Measurements from ENCODE around the gene PRKCH. TPM values are rescaled to one million over a fixed set of nuclear protein-coding genes. Genes with fewer than 3 reads are reported as not detected.

The PRKCH gene
- total RNA-seq, 1 experiment from 2014 or later: 170 TPM

- Histone ChIP-seq H4K20me1 (ENCODE audit: low read length) (no peaks in the 10 kb centered on the region), H3K4me2 (ENCODE audit: low read length) (no peak overlapping the region), H3K36me3 (ENCODE audit: low read depth, low read length) (0 out of 2 replicates have a peak, but pooled peaks cover 4% of the 10 kb centered on the region), H3K9me3 (ENCODE audit: low read length) (no peaks in the 10 kb centered on the region), H3K79me2 (ENCODE audit: low read length) (no peaks in the 10 kb centered on the region), H3K4me3 (ENCODE audit: low read length) (no peak overlapping the region), H3K9ac (ENCODE audit: low read length) (no peak overlapping the region), H3F3A (ENCODE audit: low read length, unreplicated experiment) (no peaks in the 10 kb centered on the region), H3K27ac (ENCODE audit: low read length) (peak overlapping the region; percentile 77), H3K4me1 (ENCODE audit: insufficient read depth, low read length) (peaks cover 43% of the 10 kb centered on the region), H3K27me3 (ENCODE audit: low read length) (no peaks in the 10 kb centered on the region), H2AFZ (ENCODE audit: low read length) (no peak overlapping the region), H3K9me2 (replicated peaks; ENCODE audit: low read length) (no peaks in the 10 kb centered on the region)
- intact Hi-C loops (cut with micrococcal nuclease): loop anchor here (2.0 kb wide), 1 partner anchor 27 kb away; no protein-coding TSS in a partner anchor
- ChIA-PET POLR2A (ENCODE audit: unreplicated experiment) (no interaction called here), CTCF (interaction anchor here (1.2 kb wide), 1 partner anchor 193 kb away, joined by 3 read pairs; no protein-coding TSS in a partner anchor)
- BruUV-seq (replicated peaks): no TSS peak
- peak; percentile 32 for DNase-seq
- TF ChIP-seq CTCF (conservative IDR thresholded peaks at IDR 0.05; ENCODE audit: low read depth, low read length): no peak
- no peak for ATAC-seq
Measured at GRCh38 chr14:61489932-61490331, 168.6 kb downstream of the PRKCH start.

- TF ChIP-seq EZH2 (IDR thresholded peaks at IDR 0.05; ENCODE audit: low read length, unreplicated experiment) (no peak), CTCF (conservative IDR thresholded peaks at IDR 0.05; ENCODE audit: low read depth, low read length) (no peak), EZH2phosphoT487 (IDR thresholded peaks at IDR 0.05; ENCODE audit: borderline replicate concordance, low read length) (no peak)
- intact Hi-C loops (cut with micrococcal nuclease): loop anchor here (2.0 kb wide), 1 partner anchor 26 kb away; no protein-coding TSS in a partner anchor
- H3K79me2 ChIP-seq (ENCODE audit: low read length): no peaks in the 10 kb centered on the region
- H3K9me3 ChIP-seq (ENCODE audit: low read length): no peaks in the 10 kb centered on the region
- no peak overlapping the region for H3K4me3 ChIP-seq (ENCODE audit: low read length)
- peak overlapping the region; percentile 12 for H3K4me2 ChIP-seq (ENCODE audit: low read length)
- no peaks in the 10 kb centered on the region for H4K20me1 ChIP-seq (ENCODE audit: low read length)
- peak overlapping the region; percentile 77 for H3K27ac ChIP-seq (ENCODE audit: low read length)
- H3F3A ChIP-seq (ENCODE audit: low read length, unreplicated experiment): no peaks in the 10 kb centered on the region
- BruUV-seq (replicated peaks): no TSS peak
- no peaks in the 10 kb centered on the region for H3K27me3 ChIP-seq (ENCODE audit: low read length)
- CTCF ChIA-PET: interaction anchor here (0.6 to 1.2 kb wide), 4 partner anchors 21 to 221 kb away, joined by 3 to 4 read pairs (median 4); no protein-coding TSS in a partner anchor
- peak; percentile 93 for DNase-seq
- 0 out of 2 replicates have a peak, but pooled peaks cover 4% of the 10 kb centered on the region for H3K36me3 ChIP-seq (ENCODE audit: low read depth, low read length)
- ATAC-seq: peak; percentile 92
- H2AFZ ChIP-seq (ENCODE audit: low read length): no peak overlapping the region
- peak overlapping the region; percentile 40 for H3K9ac ChIP-seq (ENCODE audit: low read length)
- peaks cover 37% of the 10 kb centered on the region for H3K4me1 ChIP-seq (ENCODE audit: insufficient read depth, low read length)
- POLR2A ChIA-PET (ENCODE audit: unreplicated experiment): interaction anchor here (0.7 kb wide), 1 partner anchor 56 kb away, joined by 3 read pairs; no protein-coding TSS in a partner anchor
- no peaks in the 10 kb centered on the region for H3K9me2 ChIP-seq (replicated peaks; ENCODE audit: low read length)
Measured at GRCh38 chr14:61491224-61491623, 169.8 kb downstream of the PRKCH start.

- H3K27me3 ChIP-seq (ENCODE audit: low read length): no peaks in the 10 kb centered on the region
- TF ChIP-seq EZH2phosphoT487 (IDR thresholded peaks at IDR 0.05; ENCODE audit: borderline replicate concordance, low read length): no peak
- TF ChIP-seq EZH2 (IDR thresholded peaks at IDR 0.05; ENCODE audit: low read length, unreplicated experiment): no peak
- no peak for TF ChIP-seq CTCF (conservative IDR thresholded peaks at IDR 0.05; ENCODE audit: low read depth, low read length)
- H3K4me3 ChIP-seq (ENCODE audit: low read length): no peak overlapping the region
- peak; percentile 11 for ATAC-seq
- no peak overlapping the region for H2AFZ ChIP-seq (ENCODE audit: low read length)
- no peak for DNase-seq
- peak overlapping the region; percentile 12; the same call in 1 of the 2 replicates for H3K4me2 ChIP-seq (ENCODE audit: low read length)
- no TSS peak for BruUV-seq (replicated peaks)
- H3K9ac ChIP-seq (ENCODE audit: low read length): peak overlapping the region; percentile 40
- no peaks in the 10 kb centered on the region for H3K9me3 ChIP-seq (ENCODE audit: low read length)
- intact Hi-C loops (cut with micrococcal nuclease): loop anchor here (2.0 kb wide), 1 partner anchor 25 kb away; no protein-coding TSS in a partner anchor
- peaks cover 37% of the 10 kb centered on the region for H3K4me1 ChIP-seq (ENCODE audit: insufficient read depth, low read length)
- ChIA-PET POLR2A (ENCODE audit: unreplicated experiment) (interaction anchor here (0.7 kb wide), 1 partner anchor 55 kb away, joined by 3 read pairs; no protein-coding TSS in a partner anchor), CTCF (interaction anchor here (0.6 to 1.2 kb wide), 2 partner anchors 22 to 364 kb away, joined by 4 read pairs; no protein-coding TSS in a partner anchor)
- no peaks in the 10 kb centered on the region for H4K20me1 ChIP-seq (ENCODE audit: low read length)
- H3F3A ChIP-seq (ENCODE audit: low read length, unreplicated experiment): no peaks in the 10 kb centered on the region
- H3K79me2 ChIP-seq (ENCODE audit: low read length): no peaks in the 10 kb centered on the region
- H3K27ac ChIP-seq (ENCODE audit: low read length): peak overlapping the region; percentile 77
- H3K36me3 ChIP-seq (ENCODE audit: low read depth, low read length): 0 out of 2 replicates have a peak, but pooled peaks cover 4% of the 10 kb centered on the region
- no peaks in the 10 kb centered on the region for H3K9me2 ChIP-seq (replicated peaks; ENCODE audit: low read length)
Measured at GRCh38 chr14:61491876-61492434, 170.6 kb downstream of the PRKCH start.
